ENCODE data around the gene DDX51. TPM values are rescaled to one million over a fixed set of nuclear protein-coding genes. Genes with fewer than 3 reads are reported as not detected.
A peak's percentile ranks its signal among the peaks of the same experiment; 100 is the strongest.

DDX51 gene, protein sequence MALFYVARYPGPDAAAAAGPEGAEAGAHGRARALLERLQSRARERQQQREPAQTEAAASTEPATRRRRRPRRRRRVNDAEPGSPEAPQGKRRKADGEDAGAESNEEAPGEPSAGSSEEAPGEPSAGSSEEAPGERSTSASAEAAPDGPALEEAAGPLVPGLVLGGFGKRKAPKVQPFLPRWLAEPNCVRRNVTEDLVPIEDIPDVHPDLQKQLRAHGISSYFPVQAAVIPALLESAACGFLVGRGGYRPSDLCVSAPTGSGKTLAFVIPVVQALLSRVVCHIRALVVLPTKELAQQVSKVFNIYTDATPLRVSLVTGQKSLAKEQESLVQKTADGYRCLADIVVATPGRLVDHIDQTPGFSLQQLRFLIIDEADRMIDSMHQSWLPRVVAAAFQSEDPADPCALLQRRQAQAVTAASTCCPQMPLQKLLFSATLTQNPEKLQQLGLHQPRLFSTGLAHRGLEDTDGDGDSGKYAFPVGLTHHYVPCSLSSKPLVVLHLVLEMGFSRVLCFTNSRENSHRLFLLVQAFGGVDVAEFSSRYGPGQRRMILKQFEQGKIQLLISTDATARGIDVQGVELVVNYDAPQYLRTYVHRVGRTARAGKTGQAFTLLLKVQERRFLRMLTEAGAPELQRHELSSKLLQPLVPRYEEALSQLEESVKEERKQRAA
- 10 to 100 TPM; 15.2 to 16.7 TPM for total RNA-seq
- long read RNA-seq, full-length matches to known transcripts = 11 of 18 reads
- long read RNA-seq, partial matches to known transcripts = 2 of 18 reads
- long read RNA-seq, other reads (novel, unspliced or antisense) = 5 of 18 reads

DNA sequence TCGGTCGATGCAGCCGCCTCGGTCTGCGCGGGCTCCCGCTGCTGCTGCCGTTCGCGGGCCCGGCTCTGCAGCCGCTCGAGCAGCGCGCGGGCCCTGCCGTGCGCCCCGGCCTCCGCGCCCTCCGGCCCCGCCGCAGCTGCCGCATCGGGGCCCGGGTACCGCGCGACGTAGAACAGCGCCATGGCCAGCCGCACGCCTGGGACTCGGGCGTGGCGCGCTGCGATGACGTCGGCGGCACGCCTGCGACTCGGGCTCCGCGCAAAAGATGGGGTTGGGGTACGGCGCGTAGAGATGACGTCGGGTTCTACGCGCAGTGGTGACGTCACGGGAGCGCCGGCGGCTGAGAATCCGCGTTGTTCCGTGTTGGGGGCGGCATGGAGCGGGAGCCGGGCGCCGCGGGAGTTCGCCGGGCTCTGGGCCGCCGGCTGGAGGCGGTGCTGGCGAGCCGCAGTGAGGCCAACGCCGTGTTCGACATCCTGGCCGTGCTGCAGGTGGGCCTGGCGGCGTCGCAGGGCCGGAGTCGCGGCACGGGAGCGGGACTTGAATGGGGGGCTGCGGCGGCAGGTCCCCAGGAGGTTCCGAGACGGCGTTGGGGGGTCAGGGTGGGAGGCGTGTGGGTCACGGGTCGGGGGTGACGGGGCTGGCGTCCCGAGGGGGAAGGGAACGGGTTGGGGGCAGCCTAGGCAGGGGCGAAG, at the start of gene DDX51, which contains the start of gene NOC4L:
Gene DDX51, minus strand, starts transcription at position 205 of the 695 bp plus-strand sequence. Its CDS starts 23 bp downstream, at position 182.
Gene NOC4L, plus strand, starts transcription at position 343 of the 695 bp plus-strand sequence. Its CDS starts 32 bp downstream, at position 375.
- ATAC-seq (peak; percentile 91), DNase-seq (peak; percentile 89 to 96)
- intact Hi-C loops (cut with DNase I, micrococcal nuclease) = no loop called here

DNA sequence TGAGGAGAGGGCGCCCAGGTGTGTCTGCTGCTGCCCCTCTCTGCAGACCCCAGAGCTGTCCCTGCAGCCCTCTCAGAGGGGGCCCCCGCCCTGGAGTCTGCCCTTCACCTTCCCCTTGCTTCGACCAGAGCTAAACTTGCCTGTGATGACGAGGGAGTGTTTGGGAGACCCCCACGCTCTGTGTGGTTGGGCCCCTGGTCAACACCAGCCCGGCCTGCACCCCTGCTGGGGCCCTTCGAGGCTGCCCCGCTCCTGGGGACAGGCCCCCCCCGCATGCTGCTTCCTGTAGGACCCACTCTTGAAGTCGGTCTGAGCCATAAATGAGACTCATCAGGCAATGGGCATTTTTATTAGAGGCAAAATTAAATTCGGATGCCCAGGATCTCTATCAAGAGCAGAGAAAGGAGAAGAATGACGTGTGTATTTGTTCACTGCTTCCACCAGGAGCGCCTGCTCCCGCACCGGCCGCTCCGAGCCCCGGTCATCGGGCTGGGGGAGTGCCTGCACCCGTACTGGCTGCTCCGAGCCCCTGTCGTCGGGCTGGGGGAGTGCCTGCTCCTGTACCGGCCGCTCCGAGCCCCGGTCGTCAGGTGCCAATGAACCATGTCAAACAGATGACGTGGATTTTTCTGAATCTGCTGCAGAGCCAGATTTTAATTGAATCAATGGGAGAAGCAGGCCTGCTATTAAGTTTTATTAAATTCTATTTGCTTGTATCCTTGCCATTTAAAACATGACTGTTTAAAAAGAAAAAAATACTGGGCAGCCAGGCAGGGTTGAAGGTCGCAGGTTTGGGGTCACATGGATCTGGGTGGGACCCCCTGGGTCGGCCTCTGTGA, 47.8 kb upstream of the DDX51 start:
- intact Hi-C loops (cut with DNase I, micrococcal nuclease) = no loop called here
- ATAC-seq (no peak), DNase-seq (no peak)

DNA sequence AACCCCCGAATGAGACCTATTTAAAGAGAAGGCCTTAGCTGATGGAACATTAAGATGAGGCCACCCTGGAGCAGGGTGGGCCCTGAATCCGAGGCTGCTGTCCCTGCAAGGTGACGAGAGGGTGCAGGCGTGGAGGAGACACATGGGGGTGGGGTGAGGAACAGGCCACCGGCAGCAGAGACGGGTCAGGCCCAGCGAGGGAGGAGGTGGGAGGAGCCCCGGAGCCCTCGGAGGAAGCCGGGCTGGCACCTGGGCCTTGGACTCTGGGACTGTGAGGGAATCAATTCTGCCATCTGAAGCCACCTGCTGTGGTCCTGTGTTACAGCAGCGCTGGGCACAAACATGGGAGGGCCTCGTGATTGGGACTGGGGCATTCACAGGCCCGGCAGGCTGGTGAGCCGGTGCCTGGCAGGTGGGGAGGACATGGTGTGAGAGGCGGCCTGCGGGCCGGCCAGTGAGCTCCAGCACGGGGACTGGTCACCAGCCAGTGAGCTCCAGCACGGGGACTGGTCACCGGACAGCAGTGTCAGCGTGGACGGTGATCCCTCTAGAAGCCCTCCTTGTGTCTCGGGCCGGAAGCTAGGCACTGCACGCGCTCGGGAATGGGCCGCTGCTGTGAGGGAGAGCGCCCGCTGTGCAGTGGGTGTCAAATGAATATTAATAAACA, 46.8 kb upstream of the DDX51 start:
- intact Hi-C loops (cut with DNase I, micrococcal nuclease) = no loop called here
- ATAC-seq (no peak), DNase-seq (no peak)

DNA sequence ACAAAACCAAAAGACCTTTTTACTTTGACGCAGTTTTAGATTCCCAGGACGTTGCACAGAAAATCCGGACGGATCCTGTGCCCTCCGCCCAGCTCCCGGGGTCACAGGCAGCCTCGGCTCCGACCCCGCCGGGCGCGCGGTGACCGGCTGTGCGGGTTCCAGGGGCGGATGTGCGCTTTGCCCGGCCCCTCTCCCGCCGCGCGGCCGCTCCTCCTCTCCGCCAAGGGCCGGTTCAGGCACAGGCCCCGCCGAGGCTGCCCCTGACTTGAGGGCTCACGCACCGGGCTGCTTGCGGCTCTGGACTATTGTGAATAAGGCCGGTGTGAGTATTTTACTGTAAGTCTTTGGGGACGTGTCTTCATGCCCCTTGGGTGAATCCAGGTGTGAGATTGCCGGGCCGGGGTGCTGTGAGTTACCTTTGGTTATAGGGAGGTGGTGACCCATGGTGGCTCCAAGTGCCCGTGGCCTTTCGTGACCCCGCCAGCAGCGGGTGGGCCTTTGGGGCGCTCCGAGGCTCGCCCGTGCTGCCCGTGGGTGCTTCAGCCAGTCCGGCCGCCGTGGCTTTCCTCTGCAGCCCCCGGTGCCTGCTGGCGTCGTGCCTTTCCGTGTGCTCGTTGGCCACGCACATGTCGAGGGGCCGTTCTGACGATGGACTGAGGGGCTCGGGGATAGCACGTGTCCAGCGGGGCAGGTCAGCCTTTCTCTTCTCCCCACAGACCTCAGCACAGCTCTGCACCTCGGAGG, 46.1 kb upstream of the DDX51 start:
- peak in 1 of 2 donors; percentile 50 for DNase-seq
- intact Hi-C loops (cut with DNase I, micrococcal nuclease) = no loop called here
- ATAC-seq = peak; percentile 38

DNA sequence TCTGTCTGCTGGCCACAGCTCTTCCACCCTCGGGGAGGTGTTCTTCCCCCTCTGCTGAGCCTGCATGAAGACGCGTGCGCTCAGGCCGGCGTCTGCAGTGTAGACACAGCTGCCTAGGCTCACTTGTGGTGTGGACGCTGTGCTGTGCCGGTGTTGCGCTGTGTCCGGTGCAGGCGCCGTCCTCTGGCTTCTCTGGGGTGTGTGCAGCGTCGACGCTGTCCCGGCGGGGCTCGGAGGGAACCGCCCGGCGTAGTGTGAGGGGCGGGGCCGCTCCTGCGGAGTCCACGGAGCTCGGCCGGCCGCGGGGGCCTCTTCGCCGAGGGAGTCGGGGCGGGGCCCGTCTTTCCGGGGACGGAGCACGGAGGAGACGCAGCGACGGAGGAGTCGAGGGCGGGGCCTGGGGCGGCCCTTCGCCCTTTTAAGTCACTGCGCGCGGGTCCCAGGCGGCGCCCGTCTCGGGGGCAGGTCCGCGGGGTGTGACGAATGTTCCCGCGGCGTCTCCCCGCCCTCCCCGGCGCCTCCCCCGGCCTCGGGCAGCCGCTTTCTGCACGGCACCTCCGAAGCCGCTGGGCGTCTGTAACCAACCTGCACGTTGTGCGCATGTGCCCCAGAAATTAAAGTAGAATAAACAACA, 45.4 kb upstream of the DDX51 start:
- intact Hi-C loops (cut with DNase I, micrococcal nuclease) = no loop called here
- ATAC-seq (peak; percentile 95), DNase-seq (peak; percentile 93 to 94)

DNA sequence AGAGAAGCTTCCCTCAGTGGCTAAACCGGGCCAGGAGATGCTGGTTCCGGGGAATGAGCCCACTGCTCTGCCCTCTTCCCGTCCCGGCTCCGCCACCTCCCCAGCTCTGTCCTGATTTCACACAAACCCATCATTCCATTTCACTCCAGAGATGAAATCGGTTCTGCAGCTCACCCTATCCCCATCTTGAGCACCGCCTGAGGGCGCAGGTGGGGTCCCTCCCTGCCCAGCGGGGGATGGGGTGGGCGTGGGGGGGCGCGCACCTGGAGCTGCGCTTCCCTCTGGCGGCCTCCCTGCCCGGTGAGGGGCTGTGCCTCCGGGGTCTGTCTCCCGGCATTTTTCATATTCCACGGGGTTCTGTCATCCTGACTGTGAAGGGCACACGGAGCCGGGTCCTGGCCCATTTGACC, 44.8 kb upstream of the DDX51 start:
- intact Hi-C loops (cut with DNase I, micrococcal nuclease) = no loop called here
- peak in 1 of 2 donors; percentile 16 for DNase-seq
- ATAC-seq = no peak

DNA sequence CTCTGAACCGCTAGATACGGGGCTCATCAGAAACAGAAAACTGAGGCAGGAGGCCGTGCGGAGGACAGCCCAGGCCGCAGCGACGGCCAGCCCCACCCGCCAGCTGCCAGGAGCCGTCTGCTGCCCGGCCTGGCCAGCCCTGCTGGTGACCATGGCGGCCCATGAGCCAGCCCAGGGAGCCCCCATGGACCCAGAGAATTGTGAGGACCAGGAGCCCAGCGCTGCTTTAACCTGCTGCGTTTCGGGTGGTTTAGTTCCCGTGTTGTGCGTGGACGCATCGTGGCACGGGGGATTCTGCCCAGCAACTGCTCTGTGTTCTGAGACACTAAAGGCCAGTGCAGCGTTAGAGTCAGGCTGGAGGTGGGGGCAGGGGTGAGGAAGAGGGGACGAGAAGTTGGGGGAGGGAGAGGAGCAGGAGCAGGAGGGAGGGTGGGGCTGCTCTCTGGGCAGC, 44.4 kb upstream of the DDX51 start:
- DNase-seq (peak in 1 of 2 donors; percentile 20), ATAC-seq (no peak)
- intact Hi-C loops (cut with DNase I, micrococcal nuclease) = no loop called here

DNA sequence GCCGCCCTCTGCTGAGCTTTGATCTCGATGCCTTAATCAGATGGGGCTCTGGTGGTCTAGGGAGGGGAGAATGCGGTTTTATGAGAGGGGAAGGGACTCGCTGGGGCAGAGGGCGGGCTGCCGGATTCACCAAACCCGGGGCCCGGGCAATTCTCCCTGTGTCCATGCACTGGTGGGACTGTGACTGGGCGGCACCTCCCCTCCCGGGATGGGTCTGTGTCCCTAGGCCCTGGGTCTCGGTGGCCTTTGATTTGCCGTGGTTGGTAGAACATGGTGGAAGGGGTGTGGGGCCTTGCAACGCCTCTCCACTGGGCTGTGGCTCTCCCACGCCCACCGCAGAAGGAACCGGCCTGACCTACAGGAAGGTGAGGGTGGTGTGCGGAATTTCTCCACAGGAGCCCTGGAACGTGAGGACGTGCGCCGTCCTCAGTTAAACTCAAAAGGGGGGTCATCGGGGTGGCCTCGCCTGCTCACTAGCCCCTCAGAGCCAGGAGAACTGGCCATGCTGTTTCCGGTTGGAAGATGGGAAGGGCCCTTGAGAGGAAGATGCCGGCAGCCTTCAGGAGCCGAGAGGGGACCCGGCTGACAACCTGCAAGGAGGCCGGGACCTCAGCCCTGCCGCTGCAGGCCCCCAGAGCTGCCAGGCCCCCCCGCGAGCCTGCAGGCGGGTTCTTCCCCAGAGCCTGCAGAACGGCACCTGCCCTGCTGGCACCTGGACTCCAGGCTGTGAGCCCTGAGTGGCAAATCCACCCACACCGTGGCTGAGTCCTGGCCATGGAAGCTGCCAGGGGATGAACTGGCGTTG, 43.7 kb upstream of the DDX51 start:
- no peak for DNase-seq
- intact Hi-C loops (cut with DNase I, micrococcal nuclease) = no loop called here
- no peak for ATAC-seq

DNA sequence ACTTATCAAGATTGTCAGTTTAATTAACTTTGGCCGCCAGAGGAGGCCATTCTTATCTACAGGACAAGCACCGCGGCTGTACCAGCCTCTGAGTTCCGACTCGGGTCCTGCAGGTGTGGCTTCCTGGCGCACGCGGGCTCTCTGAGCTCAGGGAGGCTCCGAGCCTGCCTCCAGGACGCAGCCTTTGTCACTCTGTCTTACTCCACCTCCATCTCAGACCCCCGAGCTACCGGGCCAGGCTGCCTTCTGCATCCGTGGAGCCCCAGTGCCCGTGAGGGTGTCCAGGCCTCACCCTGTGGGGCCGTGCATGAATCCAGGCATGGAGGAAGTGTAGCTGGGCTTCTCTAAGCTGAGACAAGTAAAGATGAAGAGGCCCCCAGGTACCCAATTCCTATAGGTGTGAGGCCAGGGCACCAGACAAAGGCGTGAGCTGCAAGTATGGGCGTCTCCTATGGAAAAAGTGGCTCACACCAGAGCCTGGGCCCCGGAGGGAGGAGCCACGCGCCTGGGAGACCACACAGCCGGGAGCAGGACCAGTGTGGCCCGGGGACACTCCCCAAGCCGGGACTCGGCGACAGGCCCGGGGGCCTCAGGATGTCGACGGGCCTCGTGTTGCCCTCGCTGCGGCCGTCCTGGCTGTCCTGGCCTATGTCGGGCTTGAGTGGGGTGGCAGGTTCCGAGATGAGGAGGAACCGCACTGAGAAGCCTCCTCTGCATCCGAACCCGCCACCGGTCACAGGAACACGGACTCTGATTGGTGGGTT, 42.9 kb upstream of the DDX51 start:
- intact Hi-C loops (cut with DNase I, micrococcal nuclease) = no loop called here
- ATAC-seq = no peak
- DNase-seq = no peak

DNA sequence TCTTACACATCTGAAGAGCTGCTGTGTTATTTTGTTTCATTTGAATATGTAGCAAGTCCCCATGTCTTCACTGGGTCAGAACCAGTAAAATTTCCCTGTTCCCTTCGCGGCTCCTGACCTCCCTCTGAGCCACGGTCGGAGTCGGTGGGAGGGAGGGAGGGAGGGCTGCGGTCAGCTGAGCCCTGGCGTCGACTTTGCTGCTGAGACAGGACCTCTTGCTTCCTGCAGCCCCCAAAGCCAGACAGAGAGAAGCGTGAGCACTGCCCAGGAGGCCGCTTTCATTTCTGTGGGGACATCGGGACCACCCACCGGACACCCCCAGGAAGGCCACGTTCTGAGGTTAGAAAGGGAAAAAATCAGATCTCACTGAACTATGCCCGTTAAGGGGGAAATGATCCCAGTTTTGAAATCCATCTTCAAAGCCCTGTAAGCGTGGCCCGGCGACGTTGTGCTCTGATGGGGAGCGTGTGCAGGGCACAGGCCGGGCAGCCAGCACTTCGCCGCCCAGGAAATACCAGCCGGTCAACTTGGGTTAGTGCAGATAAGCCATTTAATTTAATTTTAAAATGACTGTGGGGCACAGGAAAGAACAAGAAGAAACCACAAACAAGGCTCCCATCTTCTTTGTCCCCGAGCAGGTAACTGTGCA, 42.2 kb upstream of the DDX51 start:
- intact Hi-C loops (cut with DNase I, micrococcal nuclease) = no loop called here
- DNase-seq = no peak
- ATAC-seq = no peak

DNA sequence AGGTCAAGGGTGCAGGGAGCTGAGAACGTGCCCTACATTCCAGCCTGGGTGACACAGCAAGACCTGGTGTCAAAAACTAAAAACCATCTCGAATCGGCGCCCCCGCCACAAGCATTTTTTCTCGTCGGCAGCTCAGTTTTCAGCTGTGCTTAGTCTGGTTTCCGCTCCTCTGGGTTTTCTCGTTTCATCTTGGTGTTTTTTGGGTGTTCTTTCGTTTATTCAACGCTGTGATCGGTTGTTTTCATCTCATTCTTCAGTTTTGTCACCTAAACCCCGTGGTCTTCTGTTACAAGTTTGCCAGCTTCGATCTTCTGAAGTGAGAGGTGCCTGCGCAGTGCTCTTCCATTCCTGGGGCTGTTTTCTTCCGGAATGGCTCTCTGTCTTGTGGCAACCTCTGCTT, 41.6 kb upstream of the DDX51 start:
- intact Hi-C loops (cut with DNase I, micrococcal nuclease) = no loop called here
- ATAC-seq (no peak), DNase-seq (no peak)

DNA sequence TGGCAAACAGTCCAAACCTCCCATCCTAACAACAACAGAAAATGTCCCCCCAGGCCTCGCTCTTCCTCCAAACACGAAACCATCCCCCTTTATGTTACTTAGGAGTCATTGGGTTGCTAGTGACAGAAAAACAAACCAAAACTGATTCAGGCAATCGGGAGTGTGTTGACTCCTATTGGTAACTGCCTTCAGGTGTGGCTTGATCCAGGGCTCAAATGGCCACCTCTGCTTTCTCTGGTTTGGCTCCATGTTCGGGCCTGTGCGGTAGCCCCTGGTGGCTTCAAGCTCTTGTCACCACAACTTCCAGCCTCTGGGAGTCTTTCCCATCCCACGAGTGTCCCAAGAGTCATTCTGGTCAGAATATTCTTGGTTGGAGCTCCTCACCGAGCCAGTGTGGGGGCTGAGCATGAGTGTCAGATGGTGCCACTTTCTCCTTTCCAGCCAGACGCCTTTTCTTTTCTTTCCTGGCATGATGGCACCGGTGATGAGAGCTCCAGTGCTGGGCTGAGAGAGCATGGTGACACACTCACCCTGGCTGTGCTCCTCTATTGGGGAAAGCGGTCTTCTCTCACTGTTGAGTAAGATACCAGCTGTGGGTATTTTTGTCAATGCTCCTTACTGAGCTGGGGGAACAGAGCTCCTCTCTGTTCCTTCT, 38.7 kb upstream of the DDX51 start:
- intact Hi-C loops (cut with DNase I, micrococcal nuclease) = no loop called here
- no peak for ATAC-seq

DNA sequence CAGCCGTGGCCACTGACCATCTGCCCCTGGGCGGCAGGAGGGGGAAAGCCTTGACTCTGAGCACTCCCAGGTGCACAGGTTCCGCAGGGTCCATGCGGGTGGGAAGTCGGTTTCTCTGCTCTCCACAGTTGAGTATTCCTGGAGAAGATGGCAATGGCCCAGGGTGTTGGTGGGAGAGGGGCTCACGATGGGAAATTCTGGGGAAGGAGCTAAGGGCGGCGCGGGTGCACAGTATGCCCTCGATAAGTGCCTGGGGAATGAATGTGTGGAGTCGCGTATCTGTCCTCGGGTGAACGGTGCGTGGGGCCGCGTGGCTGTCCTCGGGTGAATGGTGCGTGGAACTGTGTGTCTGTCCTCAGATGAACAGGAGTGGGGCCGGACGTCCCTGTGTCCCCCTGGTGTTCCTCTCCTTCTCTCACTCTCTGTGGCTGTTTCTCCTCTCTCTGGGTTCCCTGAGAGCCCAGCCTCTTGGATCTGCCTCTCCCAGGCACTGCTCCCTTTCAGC, 38.1 kb upstream of the DDX51 start:
- intact Hi-C loops (cut with DNase I, micrococcal nuclease) = no loop called here
- no peak for DNase-seq
- ATAC-seq = no peak

More for the DNA sequence above, 38.7 kb upstream of the DDX51 start:
- DNase-seq = no peak

DNA sequence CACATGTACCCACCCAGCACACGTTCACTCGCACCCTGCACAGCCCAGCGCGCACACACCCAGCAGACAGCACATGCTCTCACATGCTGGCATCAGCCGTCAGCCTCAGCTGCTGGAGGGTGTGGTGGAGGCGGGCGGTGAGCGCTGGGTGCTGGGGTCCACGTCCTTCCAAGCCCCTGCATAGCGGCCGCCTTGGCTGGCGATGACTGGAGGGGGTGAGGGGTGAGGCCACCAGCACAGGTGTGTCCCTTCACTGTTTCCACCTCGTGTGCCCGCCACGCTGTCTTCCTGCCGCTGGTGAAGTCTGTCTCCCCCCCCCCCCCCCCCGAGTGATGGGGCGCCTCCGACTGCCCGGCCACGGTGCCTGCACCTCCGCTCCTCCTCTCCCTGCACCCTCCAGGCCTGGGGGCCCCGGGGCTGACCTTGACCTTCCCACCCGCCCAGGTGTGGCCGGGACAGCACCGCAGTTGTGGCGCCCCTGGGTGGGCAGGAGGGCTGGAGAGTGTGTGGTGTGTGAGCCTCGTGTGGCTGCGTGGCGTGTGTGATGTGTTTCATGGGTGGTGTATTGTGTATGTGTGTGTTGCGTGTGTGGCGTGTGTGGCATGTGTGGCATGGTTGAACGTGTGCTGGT, 37.6 kb upstream of the DDX51 start:
- DNase-seq = no peak
- ATAC-seq = no peak
- intact Hi-C loops (cut with DNase I, micrococcal nuclease) = no loop called here

Data from left colon (tissue), 2 donors.